Tibial nerve (tissue), 4 donors: ENCODE data around the gene FLCN.

ENCODE experiments used
- CTCF ChIP-seq, 5 experiments: fragments of 200-600 bp in 3 of 5; fragments of 450-650 bp in 2 of 5; sonication (generic) in 3 of 5; IDR thresholded peaks; one replicate each; pipeline ENCODE4 v1.5.1; 2016 to 2019; ENCODE audit warnings: antibody characterized with exemption in 5 of 5, mild to moderate bottlenecking in 3 of 5, moderate library complexity in 2 of 5
- EP300 ChIP-seq, 2 donors: sonication (generic); formaldehyde crosslinking; IDR thresholded peaks; one replicate each; pipeline ENCODE4 v1.6.1; 2017; ENCODE audit warnings: antibody characterized with exemption in 2 of 2, mild to moderate bottlenecking in 1 of 2

DNA sequence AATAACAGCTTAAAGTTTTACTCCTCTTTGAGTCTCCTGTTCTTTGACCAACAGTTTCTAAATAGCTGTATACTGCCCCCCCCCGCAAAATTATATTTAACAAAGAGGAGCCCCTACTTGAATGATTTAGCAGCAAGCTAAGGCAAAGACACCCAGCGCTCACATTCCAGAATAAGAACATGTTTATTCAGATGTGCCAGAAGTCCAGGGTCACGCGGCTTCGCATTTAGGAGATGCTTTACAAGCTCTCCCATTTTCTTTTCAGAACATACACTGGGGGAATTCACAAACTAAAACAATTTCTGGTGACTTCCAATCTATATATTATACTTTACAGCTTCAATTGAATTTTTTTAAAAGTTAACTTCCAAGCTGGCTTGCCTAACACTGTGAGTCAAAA is 36.1 kb downstream of the FLCN start:
- no peak for TF ChIP-seq CTCF (IDR thresholded peaks at IDR 0.05)
- TF ChIP-seq EP300 (IDR thresholded peaks at IDR 0.05), result no peak
